ENCODE data around the gene TST.

- no peak for TF ChIP-seq CTCF (IDR thresholded peaks at IDR 0.05 in 4 of 5, conservative IDR thresholded peaks at IDR 0.05 in 1 of 5)
- no peak for TF ChIP-seq POLR2A (IDR thresholded peaks at IDR 0.05)
Measured at GRCh38 chr22:36979016-36979910, 40.0 kb downstream of the TST start.

Data from gastrocnemius medialis (tissue), 4 donors.